Skeletal muscle satellite cell (primary cell): ENCODE results near the gene PRKAG2.

Source experiments
- H3K27me3 ChIP-seq: 2 replicates; pipeline ENCODE4 v1.7.0; 2013; ENCODE audit warnings: low read length; ENCODE audit not compliant: control insufficient read depth, insufficient read depth
- H3K36me3 ChIP-seq: 2 replicates; pipeline ENCODE4 v1.7.0; 2013; ENCODE audit warnings: mild to moderate bottlenecking, control low read depth, low read length; ENCODE audit not compliant: insufficient read depth
- H3K4me1 ChIP-seq: 2 replicates; pipeline ENCODE4 v1.7.0; 2013; ENCODE audit warnings: low read length; ENCODE audit not compliant: control insufficient read depth, insufficient read depth
- H3K4me2 ChIP-seq: 2 replicates; pipeline ENCODE4 v1.7.0; 2013; ENCODE audit warnings: mild to moderate bottlenecking, low read length
- H3K4me3 ChIP-seq: 2 replicates; pipeline ENCODE4 v1.7.0; 2013; ENCODE audit warnings: low read length
- H3K9ac ChIP-seq: 2 replicates; pipeline ENCODE4 v1.7.0; 2013; ENCODE audit warnings: mild to moderate bottlenecking, low read depth, low read length, moderate library complexity
- H3K9me3 ChIP-seq: replicated peaks from 2 replicates; pipeline ENCODE4 v1.7.0; 2013; ENCODE audit warnings: mild to moderate bottlenecking, control low read depth, low read length

PRKAG2 gene

GRCh38 chr7:151699147-151699927, 177.6 kb downstream of the PRKAG2 start:
- H3K4me3 ChIP-seq = no peak overlapping the region
- no peaks in the 10 kb centered on the region for H3K27me3 ChIP-seq
- H3K4me2 ChIP-seq = no peak overlapping the region
- no peaks in the 10 kb centered on the region for H3K9me3 ChIP-seq
- H3K4me1 ChIP-seq = peaks cover 9% of the 10 kb centered on the region
- no peaks in the 10 kb centered on the region for H3K36me3 ChIP-seq
- H3K9ac ChIP-seq = no peak overlapping the region

- no peaks in the 10 kb centered on the region for H3K27me3 ChIP-seq
- no peak overlapping the region for H3K4me2 ChIP-seq
- no peak overlapping the region for H3K4me3 ChIP-seq
- peaks cover 9% of the 10 kb centered on the region for H3K4me1 ChIP-seq
- no peak overlapping the region for H3K9ac ChIP-seq
- H3K36me3 ChIP-seq = no peaks in the 10 kb centered on the region
- H3K9me3 ChIP-seq = no peaks in the 10 kb centered on the region
Observed at GRCh38 chr7:151697942-151698341, 179.0 kb downstream of the PRKAG2 start.

GRCh38 chr7:151697515-151697895, 179.4 kb downstream of the PRKAG2 start:
- Histone ChIP-seq H3K4me1 (peaks cover 9% of the 10 kb centered on the region), H3K27me3 (no peaks in the 10 kb centered on the region), H3K9me3 (no peaks in the 10 kb centered on the region), H3K36me3 (no peaks in the 10 kb centered on the region), H3K4me2 (no peak overlapping the region), H3K4me3 (no peak overlapping the region), H3K9ac (no peak overlapping the region)

- no peak overlapping the region for H3K9ac ChIP-seq
- H3K36me3 ChIP-seq = no peaks in the 10 kb centered on the region
- H3K27me3 ChIP-seq = no peaks in the 10 kb centered on the region
- H3K4me3 ChIP-seq = no peak overlapping the region
- peaks cover 9% of the 10 kb centered on the region for H3K4me1 ChIP-seq
- H3K4me2 ChIP-seq = no peak overlapping the region
- no peaks in the 10 kb centered on the region for H3K9me3 ChIP-seq
Observed at GRCh38 chr7:151696721-151697514, 180.0 kb downstream of the PRKAG2 start.

DNA sequence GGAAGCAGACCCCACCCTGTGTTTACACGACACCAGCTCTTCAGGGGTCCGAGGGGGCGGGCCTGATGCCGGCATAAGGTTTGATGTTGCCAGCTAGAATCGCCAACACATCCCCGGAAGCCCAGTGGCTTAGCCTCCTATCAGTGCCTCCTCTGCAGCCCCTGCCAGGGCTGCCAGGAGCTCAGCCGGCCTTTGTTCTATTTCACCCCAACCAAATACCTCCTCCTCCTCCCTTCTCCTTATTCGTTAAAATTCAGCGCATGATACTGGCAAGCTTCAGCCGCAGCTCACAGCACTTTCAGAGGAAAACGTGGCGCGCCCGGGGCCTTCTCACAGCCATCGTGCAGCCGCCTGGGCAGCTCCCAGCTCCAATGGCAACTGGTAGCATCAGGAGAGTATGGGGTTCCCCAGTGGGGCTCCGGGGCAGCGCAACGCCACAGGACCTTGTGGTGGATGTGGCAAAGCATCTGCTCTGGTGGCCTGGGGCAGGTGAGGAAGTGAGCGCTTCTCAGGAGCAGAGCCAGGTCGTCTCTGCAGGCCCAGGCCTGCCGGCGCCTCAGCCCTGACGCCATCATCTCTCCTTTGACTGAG, 180.9 kb downstream of the PRKAG2 start:
- Histone ChIP-seq H3K9ac (no peak overlapping the region), H3K4me2 (no peak overlapping the region), H3K36me3 (no peaks in the 10 kb centered on the region), H3K9me3 (no peaks in the 10 kb centered on the region), H3K4me3 (no peak overlapping the region), H3K27me3 (no peaks in the 10 kb centered on the region), H3K4me1 (peaks cover 7% of the 10 kb centered on the region)

- no peaks in the 10 kb centered on the region for H3K36me3 ChIP-seq
- no peak overlapping the region for H3K4me3 ChIP-seq
- no peaks in the 10 kb centered on the region for H3K9me3 ChIP-seq
- peaks cover 3% of the 10 kb centered on the region for H3K4me1 ChIP-seq
- no peak overlapping the region for H3K4me2 ChIP-seq
- no peaks in the 10 kb centered on the region for H3K27me3 ChIP-seq
- H3K9ac ChIP-seq = no peak overlapping the region
Observed at GRCh38 chr7:151694828-151695580, 181.9 kb downstream of the PRKAG2 start.

DNA sequence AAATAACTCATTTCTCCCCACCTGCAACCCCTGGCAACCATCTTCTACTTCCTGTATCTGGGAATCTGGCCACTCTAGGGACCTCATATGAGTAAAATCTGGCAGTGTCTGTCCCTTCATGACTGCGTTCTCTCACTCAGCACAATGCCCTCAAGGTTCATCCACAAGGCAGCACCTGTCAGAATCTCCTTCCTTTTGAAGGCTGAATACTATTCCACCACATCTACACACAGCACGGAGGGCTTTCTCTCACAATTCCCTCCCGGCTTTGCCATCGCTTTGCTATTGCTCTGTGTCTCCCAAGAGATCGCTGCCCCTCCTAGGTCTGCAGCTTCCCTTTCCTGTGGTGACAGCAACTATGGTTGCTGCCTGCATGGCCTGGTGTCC, 182.5 kb downstream of the PRKAG2 start:
- Histone ChIP-seq H3K9ac (no peak overlapping the region), H3K4me2 (no peak overlapping the region), H3K27me3 (no peaks in the 10 kb centered on the region), H3K4me1 (peaks cover 3% of the 10 kb centered on the region), H3K9me3 (no peaks in the 10 kb centered on the region), H3K4me3 (no peak overlapping the region), H3K36me3 (no peaks in the 10 kb centered on the region)

DNA sequence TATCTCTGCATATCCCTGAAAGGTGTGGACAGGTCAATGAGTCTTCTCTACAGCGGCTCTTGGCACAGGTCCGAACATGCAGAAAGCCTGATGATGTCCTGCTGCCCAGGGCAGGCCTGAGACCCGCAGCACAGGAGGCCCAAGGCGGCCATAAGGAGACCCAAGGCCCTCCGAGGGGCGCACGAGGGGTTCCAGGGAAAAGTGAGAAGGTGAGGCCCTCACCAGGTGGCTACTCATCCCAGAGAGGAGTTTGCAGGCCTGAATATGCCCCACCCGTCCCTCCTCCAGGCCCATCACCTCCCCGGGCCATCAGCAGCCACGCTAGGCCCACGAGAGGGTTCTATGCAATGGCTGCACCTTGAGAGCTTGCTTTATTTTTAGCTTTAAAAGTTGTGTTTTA, 183.8 kb downstream of the PRKAG2 start:
- H3K4me2 ChIP-seq = no peak overlapping the region
- H3K4me3 ChIP-seq = no peak overlapping the region
- H3K4me1 ChIP-seq = peaks cover 7% of the 10 kb centered on the region
- H3K9ac ChIP-seq = no peak overlapping the region
- no peaks in the 10 kb centered on the region for H3K27me3 ChIP-seq
- no peaks in the 10 kb centered on the region for H3K36me3 ChIP-seq
- H3K9me3 ChIP-seq = no peaks in the 10 kb centered on the region

DNA sequence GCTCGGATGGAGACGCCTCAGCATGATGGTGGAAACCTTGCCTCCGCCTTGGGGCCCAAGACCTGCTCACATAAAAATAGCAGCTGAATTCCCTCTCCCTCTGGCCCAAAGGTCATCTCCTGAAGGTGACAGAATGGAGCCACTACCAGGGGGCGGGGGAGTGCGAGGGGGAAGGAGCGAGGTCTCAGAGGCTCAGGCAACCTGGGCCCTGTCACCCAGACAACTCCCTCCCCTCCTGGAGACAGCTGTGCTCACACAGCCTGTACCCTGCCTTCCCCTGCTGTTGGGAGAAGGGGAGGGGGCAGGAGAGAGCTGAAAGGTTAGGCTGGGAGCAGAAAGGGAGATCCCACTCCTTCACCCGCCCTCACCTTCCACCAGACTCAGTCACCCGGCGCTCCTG, 184.2 kb downstream of the PRKAG2 start:
- Histone ChIP-seq H3K9ac (no peak overlapping the region), H3K4me2 (no peak overlapping the region), H3K4me1 (peaks cover 12% of the 10 kb centered on the region), H3K27me3 (no peaks in the 10 kb centered on the region), H3K9me3 (no peaks in the 10 kb centered on the region), H3K4me3 (no peak overlapping the region), H3K36me3 (no peaks in the 10 kb centered on the region)

- H3K4me2 ChIP-seq = no peak overlapping the region
- no peaks in the 10 kb centered on the region for H3K9me3 ChIP-seq
- no peak overlapping the region for H3K4me3 ChIP-seq
- H3K27me3 ChIP-seq = no peaks in the 10 kb centered on the region
- no peak overlapping the region for H3K9ac ChIP-seq
- H3K36me3 ChIP-seq = no peaks in the 10 kb centered on the region
- peaks cover 24% of the 10 kb centered on the region for H3K4me1 ChIP-seq
Observed at GRCh38 chr7:151691449-151691848, 185.5 kb downstream of the PRKAG2 start.

DNA sequence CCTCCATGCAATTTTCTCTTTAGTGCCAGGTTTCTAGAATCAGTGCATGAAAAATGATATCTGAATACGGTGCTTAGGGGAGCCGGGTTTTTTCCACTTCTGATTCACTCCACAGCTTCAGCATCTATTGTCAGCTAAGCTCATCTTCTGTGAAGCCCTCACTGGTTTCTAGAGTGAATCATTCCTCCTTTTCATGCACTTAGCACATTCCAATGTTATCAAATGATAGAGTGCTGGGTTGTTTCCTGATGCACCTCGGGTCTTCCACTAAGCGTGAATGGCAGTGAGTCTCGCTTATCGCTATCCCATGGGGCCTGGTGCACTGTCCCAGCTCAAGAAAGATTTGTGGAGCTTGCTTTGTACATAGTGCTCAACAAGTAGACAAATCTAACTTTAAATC, 186.3 kb downstream of the PRKAG2 start:
- Histone ChIP-seq H3K9ac (no peak overlapping the region), H3K27me3 (no peaks in the 10 kb centered on the region)

More for the DNA sequence above, 186.3 kb downstream of the PRKAG2 start:
- Histone ChIP-seq H3K4me3 (no peak overlapping the region), H3K36me3 (no peaks in the 10 kb centered on the region), H3K4me1 (peaks cover 28% of the 10 kb centered on the region), H3K4me2 (no peak overlapping the region), H3K9me3 (no peaks in the 10 kb centered on the region)
